ENCODE results near the gene PCSK9. TPM values are rescaled to one million over a fixed set of nuclear protein-coding genes. Genes with fewer than 3 reads are reported as not detected.

Gene PCSK9
- polyA plus RNA-seq, 1 experiment = 0.11 TPM

- ChIA-PET CTCF (interaction anchor here (2.5 kb wide), 1 partner anchor 11 kb away, joined by 8 read pairs; no protein-coding TSS in a partner anchor), POLR2A (no interaction called here)
- Histone ChIP-seq H3K36me3 (ENCODE audit: control insufficient read depth, insufficient read depth, low read length) (no peaks in the 10 kb centered on the region), H3K27me3 (ENCODE audit: control insufficient read depth, insufficient read depth, low read length) (peaks cover 10% of the 10 kb centered on the region), H3K4me3 (ENCODE audit: low read depth, low read length) (no peak overlapping the region)
- TF ChIP-seq CTCF (IDR thresholded peaks at IDR 0.05; ENCODE audit: insufficient read depth, low read depth, low read length) = no peak
- DNase-seq (ENCODE audit: low read depth) = no peak
Measured at GRCh38 chr1:55048453-55049270, 9.3 kb downstream of the PCSK9 start.

- CTCF ChIA-PET = interaction anchor here (1.0 to 2.5 kb wide), 2 partner anchors 11 to 27 kb away, joined by 3 to 8 read pairs; no protein-coding TSS in a partner anchor
- H3K27me3 ChIP-seq (ENCODE audit: control insufficient read depth, insufficient read depth, low read length) = peaks cover 10% of the 10 kb centered on the region
- POLR2A ChIA-PET = no interaction called here
- H3K36me3 ChIP-seq (ENCODE audit: control insufficient read depth, insufficient read depth, low read length) = no peaks in the 10 kb centered on the region
- H3K4me3 ChIP-seq (ENCODE audit: low read depth, low read length) = no peak overlapping the region
- TF ChIP-seq CTCF (IDR thresholded peaks at IDR 0.05; ENCODE audit: insufficient read depth, low read depth, low read length) = no peak
- no peak for DNase-seq (ENCODE audit: low read depth)
Measured at GRCh38 chr1:55049271-55049913, 10.0 kb downstream of the PCSK9 start.

GRCh38 chr1:55049914-55050278 lies 10.5 kb downstream of the PCSK9 start:
- POLR2A ChIA-PET = no interaction called here
- no peak for DNase-seq (ENCODE audit: low read depth)
- CTCF ChIA-PET = interaction anchor here (1.0 kb wide), 1 partner anchor 28 kb away, joined by 3 read pairs; no protein-coding TSS in a partner anchor
- no peaks in the 10 kb centered on the region for H3K36me3 ChIP-seq (ENCODE audit: control insufficient read depth, insufficient read depth, low read length)
- peaks cover 10% of the 10 kb centered on the region for H3K27me3 ChIP-seq (ENCODE audit: control insufficient read depth, insufficient read depth, low read length)
- no peak overlapping the region for H3K4me3 ChIP-seq (ENCODE audit: low read depth, low read length)
- no peak for TF ChIP-seq CTCF (IDR thresholded peaks at IDR 0.05; ENCODE audit: insufficient read depth, low read depth, low read length)

GRCh38 chr1:55050283-55050682 lies 10.9 kb downstream of the PCSK9 start:
- DNase-seq (ENCODE audit: low read depth) = no peak
- POLR2A ChIA-PET = no interaction called here
- H3K4me3 ChIP-seq (ENCODE audit: low read depth, low read length) = no peak overlapping the region
- no peaks in the 10 kb centered on the region for H3K36me3 ChIP-seq (ENCODE audit: control insufficient read depth, insufficient read depth, low read length)
- CTCF ChIA-PET = interaction anchor here (1.0 kb wide), 1 partner anchor 28 kb away, joined by 3 read pairs; no protein-coding TSS in a partner anchor
- peaks cover 10% of the 10 kb centered on the region for H3K27me3 ChIP-seq (ENCODE audit: control insufficient read depth, insufficient read depth, low read length)
- TF ChIP-seq CTCF (IDR thresholded peaks at IDR 0.05; ENCODE audit: insufficient read depth, low read depth, low read length) = no peak

- no peak for TF ChIP-seq CTCF (IDR thresholded peaks at IDR 0.05; ENCODE audit: insufficient read depth, low read depth, low read length)
- Histone ChIP-seq H3K27me3 (ENCODE audit: control insufficient read depth, insufficient read depth, low read length) (peaks cover 10% of the 10 kb centered on the region), H3K36me3 (ENCODE audit: control insufficient read depth, insufficient read depth, low read length) (no peaks in the 10 kb centered on the region), H3K4me3 (ENCODE audit: low read depth, low read length) (no peak overlapping the region)
- POLR2A ChIA-PET = no interaction called here
- DNase-seq (ENCODE audit: low read depth) = no peak
- CTCF ChIA-PET = no interaction called here
Measured at GRCh38 chr1:55051169-55051568, 11.8 kb downstream of the PCSK9 start.

All from BJ (cell line).